A673 (cell line): ENCODE measurements around the gene IFNGR2.

Experiments
- CTCF ChIP-seq: fragments of 300-800, 200-600 bp; sonication (generic); conservative IDR thresholded peaks from 2 replicates; pipeline ENCODE4 v1.5.1; 2017; ENCODE audit warnings: low read depth, mild to moderate bottlenecking, antibody characterized with exemption, low read length, moderate library complexity, mixed read lengths
- EZH2 ChIP-seq: fragments of 200-600 bp; sonication (generic); IDR thresholded peaks from 2 replicates; pipeline ENCODE4 v1.6.1; 2017; ENCODE audit warnings: borderline replicate concordance, low read depth, mild to moderate bottlenecking, mixed read lengths, antibody characterized with exemption, low read length; ENCODE audit not compliant: poor library complexity, severe bottlenecking

- TF ChIP-seq CTCF (no peak), EZH2 (no peak)
Observed at GRCh38 chr21:33368124-33368523, 35.1 kb upstream of the IFNGR2 start.
